ENCODE measurements around the gene CBX3. TPM values are rescaled to one million over a fixed set of nuclear protein-coding genes. Genes with fewer than 3 reads are reported as not detected.
"Not testable (repeated sequence)": the region's sequence is repeated elsewhere in the genome, so short reads cannot be mapped to it uniquely, and the experiment has no call there.

Gene CBX3
- total RNA-seq, 1 experiment from 2014 or later = 232 TPM

DNA sequence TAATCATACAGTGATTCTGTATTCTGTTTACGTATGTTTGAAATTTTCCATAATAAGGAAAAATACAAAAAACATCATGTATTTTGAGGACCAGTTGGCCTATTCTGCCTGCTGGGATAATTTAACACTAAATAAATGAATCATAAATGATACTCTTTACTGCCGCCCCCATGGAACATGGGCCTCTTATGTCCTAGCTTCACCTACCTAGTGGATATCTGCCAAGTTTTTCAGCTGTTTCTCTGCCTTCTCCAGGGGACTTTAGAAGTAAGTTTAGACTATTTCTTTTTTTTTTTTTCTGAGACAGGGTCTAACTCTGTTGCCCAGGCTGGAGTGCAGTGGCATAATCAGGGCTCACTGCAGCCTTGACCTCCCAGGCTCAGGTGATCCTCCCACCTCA, 39.1 kb upstream of the CBX3 start:
- Mint-ChIP-seq H3K36me3 (peaks cover 26% of the 10 kb centered on the region), H3K4me3 (no peak overlapping the region), H3K27me3 (ENCODE audit: low read depth) (no peaks in the 10 kb centered on the region), H3K27ac (no peak overlapping the region), H3K9me3 (peaks cover 13% of the 10 kb centered on the region), H3K4me1 (peaks cover 70% of the 10 kb centered on the region)
- POLR2A ChIA-PET = interaction anchor here (0.6 kb wide), 1 partner anchor 9 kb away, joined by 7 read pairs; no protein-coding TSS in a partner anchor
- TF ChIP-seq, protein P1, sequence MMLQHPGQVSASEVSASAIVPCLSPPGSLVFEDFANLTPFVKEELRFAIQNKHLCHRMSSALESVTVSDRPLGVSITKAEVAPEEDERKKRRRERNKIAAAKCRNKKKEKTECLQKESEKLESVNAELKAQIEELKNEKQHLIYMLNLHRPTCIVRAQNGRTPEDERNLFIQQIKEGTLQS (CRISPR knock-in tag; conservative IDR thresholded peaks at IDR 0.05) = no peak
- TF ChIP-seq, protein P2, sequence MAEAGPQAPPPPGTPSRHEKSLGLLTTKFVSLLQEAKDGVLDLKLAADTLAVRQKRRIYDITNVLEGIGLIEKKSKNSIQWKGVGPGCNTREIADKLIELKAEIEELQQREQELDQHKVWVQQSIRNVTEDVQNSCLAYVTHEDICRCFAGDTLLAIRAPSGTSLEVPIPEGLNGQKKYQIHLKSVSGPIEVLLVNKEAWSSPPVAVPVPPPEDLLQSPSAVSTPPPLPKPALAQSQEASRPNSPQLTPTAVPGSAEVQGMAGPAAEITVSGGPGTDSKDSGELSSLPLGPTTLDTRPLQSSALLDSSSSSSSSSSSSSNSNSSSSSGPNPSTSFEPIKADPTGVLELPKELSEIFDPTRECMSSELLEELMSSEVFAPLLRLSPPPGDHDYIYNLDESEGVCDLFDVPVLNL (CRISPR knock-in tag; IDR thresholded peaks at IDR 0.05; ENCODE audit: borderline replicate concordance, low read depth) = no peak
- no peak for TF ChIP-seq USF1 (CRISPR knock-in tag; IDR thresholded peaks at IDR 0.05)
- TF ChIP-seq SMAD3 (CRISPR knock-in tag; IDR thresholded peaks at IDR 0.05; ENCODE audit: borderline replicate concordance) = no peak
- no peak for TF ChIP-seq ZNF219 (CRISPR knock-in tag; IDR thresholded peaks at IDR 0.05; ENCODE audit: borderline replicate concordance)
- no peak for TF ChIP-seq E2F1 (CRISPR knock-in tag; IDR thresholded peaks at IDR 0.05)
- no peak for TF ChIP-seq ETV6 (CRISPR knock-in tag; IDR thresholded peaks at IDR 0.05)
- TF ChIP-seq PREB (CRISPR knock-in tag; IDR thresholded peaks at IDR 0.05; ENCODE audit: borderline replicate concordance) = no peak
- TF ChIP-seq, protein P3, sequence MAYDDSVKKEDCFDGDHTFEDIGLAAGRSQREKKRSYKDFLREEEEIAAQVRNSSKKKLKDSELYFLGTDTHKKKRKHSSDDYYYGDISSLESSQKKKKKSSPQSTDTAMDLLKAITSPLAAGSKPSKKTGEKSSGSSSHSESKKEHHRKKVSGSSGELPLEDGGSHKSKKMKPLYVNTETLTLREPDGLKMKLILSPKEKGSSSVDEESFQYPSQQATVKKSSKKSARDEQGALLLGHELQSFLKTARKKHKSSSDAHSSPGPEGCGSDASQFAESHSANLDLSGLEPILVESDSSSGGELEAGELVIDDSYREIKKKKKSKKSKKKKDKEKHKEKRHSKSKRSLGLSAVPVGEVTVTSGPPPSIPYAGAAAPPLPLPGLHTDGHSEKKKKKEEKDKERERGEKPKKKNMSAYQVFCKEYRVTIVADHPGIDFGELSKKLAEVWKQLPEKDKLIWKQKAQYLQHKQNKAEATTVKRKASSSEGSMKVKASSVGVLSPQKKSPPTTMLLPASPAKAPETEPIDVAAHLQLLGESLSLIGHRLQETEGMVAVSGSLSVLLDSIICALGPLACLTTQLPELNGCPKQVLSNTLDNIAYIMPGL (CRISPR knock-in tag; IDR thresholded peaks at IDR 0.05) = no peak
- TF ChIP-seq, protein P4, sequence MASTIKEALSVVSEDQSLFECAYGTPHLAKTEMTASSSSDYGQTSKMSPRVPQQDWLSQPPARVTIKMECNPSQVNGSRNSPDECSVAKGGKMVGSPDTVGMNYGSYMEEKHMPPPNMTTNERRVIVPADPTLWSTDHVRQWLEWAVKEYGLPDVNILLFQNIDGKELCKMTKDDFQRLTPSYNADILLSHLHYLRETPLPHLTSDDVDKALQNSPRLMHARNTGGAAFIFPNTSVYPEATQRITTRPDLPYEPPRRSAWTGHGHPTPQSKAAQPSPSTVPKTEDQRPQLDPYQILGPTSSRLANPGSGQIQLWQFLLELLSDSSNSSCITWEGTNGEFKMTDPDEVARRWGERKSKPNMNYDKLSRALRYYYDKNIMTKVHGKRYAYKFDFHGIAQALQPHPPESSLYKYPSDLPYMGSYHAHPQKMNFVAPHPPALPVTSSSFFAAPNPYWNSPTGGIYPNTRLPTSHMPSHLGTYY (CRISPR knock-in tag; IDR thresholded peaks at IDR 0.05) = no peak
- TF ChIP-seq GRHL2 (CRISPR knock-in tag; IDR thresholded peaks at IDR 0.05; ENCODE audit: insufficient replicate concordance, severe bottlenecking) = no peak
- no peak for TF ChIP-seq PRRX2 (CRISPR knock-in tag; IDR thresholded peaks at IDR 0.05)
- TF ChIP-seq NFE2L1 (CRISPR knock-in tag; IDR thresholded peaks at IDR 0.05) = no peak
- no peak for TF ChIP-seq CBFB (CRISPR knock-in tag; IDR thresholded peaks at IDR 0.05; ENCODE audit: low read depth)
- no peak for TF ChIP-seq ATF6 (CRISPR knock-in tag; IDR thresholded peaks at IDR 0.05)
- TF ChIP-seq NR1H2 (CRISPR knock-in tag; IDR thresholded peaks at IDR 0.05) = no peak
- TF ChIP-seq JUN (CRISPR knock-in tag; IDR thresholded peaks at IDR 0.05) = no peak
- no peak for TF ChIP-seq FOXP1 (CRISPR knock-in tag; IDR thresholded peaks at IDR 0.05; ENCODE audit: borderline replicate concordance)
- no peak for TF ChIP-seq GTF2I (CRISPR knock-in tag; conservative IDR thresholded peaks at IDR 0.05)
- TF ChIP-seq ZNF121 (CRISPR knock-in tag; IDR thresholded peaks at IDR 0.05) = no peak
- no peak for DNase-seq (ENCODE audit: low spot score)
- ATAC-seq = no peak
- CTCF ChIA-PET = interaction anchor here (1.6 kb wide), 1 partner anchor 270 kb away, joined by 3 read pairs; no protein-coding TSS in a partner anchor

DNA sequence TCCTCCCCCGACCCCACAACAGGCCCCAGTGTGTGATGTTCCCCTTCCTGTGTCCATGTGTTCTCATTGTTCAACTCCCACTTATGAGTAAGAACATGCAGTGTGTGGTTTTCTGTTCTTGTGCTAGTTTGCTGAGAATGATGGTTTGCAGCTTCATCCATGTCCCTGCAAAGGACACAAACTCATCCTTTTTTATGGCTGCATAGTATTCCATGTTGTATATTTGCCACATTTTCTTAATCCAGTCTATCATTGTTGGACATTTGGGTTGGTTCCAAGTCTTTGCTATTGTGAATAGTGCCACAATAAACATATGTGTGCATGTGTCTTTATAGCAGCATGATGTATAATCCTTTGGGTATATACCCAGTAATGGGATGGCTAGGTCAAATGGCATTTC, 37.7 kb upstream of the CBX3 start:
- not testable (repeated sequence) for DNase-seq (ENCODE audit: low spot score); ATAC-seq
- peaks cover 62% of the 10 kb centered on the region for H3K4me1 Mint-ChIP-seq

More for the DNA sequence above, 37.7 kb upstream of the CBX3 start:
- H3K27me3 Mint-ChIP-seq (ENCODE audit: low read depth); H3K27ac Mint-ChIP-seq; H3K4me3 Mint-ChIP-seq; CTCF ChIA-PET; POLR2A ChIA-PET: not testable (repeated sequence)
- peaks cover 26% of the 10 kb centered on the region for H3K36me3 Mint-ChIP-seq
- peaks cover 13% of the 10 kb centered on the region for H3K9me3 Mint-ChIP-seq
